Activated CD4-positive, CD25-positive, alpha-beta regulatory T cell treated with anti-CD3 and anti-CD28 coated beads, Interleukin-2, amount 50 U/mL, for 24 hours (primary cell): Measurements from ENCODE around the gene LTBP2.

Experiments used
- ATAC-seq, 2 donors: fragments of 150-1000 bp; cut with Tn5 transposase; one replicate each; pipeline ENCODE4 v1.10.0; 2021; ENCODE audit warnings: mild to moderate bottlenecking in 1 of 2, moderate library complexity in 1 of 2

The LTBP2 gene

GRCh38 chr14:74637178-74637550 lies 25.1 kb upstream of the LTBP2 start:
- ATAC-seq = no peak

DNA sequence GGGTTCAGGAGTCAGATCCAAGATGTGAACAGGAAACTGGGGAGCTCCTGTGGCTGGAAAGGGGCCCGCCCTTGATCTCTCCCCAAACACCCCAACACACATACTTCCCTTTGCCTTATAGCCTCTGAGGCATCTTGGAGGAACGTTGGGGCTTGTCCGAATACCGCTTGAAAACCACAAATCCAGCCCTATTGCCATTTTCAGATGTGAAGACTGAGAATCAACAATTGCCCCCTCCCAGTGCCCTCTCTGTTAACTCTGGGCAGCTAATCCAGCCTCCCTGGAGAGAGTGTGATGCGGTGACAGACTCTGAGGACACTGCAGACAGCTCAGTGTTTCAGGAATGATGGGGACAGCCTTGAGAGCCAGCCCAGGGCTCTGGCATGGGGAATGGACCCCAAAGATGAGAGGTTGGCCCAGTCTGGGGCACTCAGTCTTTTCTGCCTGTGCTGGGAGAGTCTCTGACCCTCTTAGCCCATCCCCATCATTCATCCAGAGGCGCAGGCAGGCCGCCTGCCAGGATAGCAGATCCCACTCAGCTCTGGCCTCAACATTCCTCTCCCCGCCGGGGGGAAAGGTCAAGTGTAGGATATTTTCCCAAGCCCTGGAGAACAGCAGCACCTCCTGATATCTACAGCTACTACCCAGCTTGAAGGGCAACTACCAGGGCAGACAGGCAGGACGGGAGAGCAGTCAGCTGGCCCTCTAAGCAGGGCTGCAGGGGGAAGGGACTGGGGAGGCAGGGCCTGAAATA lies 24.6 kb upstream of the LTBP2 start:
- no peak for ATAC-seq

DNA sequence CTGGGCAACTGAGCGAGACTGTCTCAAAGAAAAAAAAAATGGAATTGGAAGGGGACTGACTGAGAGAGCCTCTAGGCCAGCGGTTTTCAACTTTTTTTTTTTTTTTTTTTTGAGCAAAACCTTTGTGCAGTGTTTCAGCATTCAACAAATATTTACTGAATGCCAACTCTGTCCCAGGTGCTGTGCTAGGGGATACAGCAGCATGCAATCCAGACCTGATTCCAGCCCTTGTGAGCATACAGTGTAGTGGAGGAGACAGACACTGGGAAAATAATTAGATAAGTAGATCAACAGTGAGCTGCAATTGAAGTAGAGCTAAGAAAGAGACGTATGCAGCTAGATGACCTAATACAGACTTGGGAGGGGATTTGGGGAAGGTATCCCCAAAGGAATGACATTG lies 23.8 kb upstream of the LTBP2 start:
- no peak for ATAC-seq

DNA sequence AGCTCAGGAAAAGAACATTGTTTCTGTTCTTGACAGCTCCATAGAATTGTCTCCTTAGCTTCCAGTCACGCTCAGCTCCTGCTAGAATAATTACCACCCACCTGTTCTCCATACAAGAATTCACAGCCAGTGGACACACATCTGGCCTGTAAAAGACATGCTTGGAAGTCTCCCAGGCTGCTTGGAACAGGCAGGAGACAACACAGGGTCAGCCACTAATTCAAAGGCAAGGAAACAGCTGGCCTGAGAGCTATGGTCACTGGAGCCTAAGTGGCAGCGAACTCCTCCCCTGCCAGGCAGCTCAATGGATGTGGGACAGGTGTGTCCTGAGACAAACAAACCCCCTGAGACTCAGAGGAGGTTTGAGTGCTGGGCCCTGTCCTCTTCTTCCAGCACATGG lies 22.9 kb upstream of the LTBP2 start:
- no peak for ATAC-seq

DNA sequence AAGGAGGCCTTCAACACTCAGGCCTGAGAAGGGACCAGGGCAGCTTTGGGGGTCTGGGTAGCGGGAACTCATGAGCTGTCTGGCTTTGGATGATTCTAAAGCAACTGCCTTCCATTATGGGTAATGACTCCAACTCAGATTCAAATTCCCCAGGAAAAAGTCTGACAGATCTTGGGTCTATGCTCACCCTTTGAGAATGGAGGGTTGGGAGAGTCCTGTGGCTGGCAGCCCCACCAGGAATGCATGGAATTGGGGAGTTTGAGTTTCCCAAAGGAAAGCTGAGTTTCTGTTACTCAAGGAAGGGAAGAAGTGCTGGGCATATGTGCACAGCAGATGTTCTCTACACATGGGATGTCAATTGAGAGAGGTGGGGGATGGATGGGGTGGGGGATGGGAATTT lies 22.4 kb upstream of the LTBP2 start:
- no peak for ATAC-seq

DNA sequence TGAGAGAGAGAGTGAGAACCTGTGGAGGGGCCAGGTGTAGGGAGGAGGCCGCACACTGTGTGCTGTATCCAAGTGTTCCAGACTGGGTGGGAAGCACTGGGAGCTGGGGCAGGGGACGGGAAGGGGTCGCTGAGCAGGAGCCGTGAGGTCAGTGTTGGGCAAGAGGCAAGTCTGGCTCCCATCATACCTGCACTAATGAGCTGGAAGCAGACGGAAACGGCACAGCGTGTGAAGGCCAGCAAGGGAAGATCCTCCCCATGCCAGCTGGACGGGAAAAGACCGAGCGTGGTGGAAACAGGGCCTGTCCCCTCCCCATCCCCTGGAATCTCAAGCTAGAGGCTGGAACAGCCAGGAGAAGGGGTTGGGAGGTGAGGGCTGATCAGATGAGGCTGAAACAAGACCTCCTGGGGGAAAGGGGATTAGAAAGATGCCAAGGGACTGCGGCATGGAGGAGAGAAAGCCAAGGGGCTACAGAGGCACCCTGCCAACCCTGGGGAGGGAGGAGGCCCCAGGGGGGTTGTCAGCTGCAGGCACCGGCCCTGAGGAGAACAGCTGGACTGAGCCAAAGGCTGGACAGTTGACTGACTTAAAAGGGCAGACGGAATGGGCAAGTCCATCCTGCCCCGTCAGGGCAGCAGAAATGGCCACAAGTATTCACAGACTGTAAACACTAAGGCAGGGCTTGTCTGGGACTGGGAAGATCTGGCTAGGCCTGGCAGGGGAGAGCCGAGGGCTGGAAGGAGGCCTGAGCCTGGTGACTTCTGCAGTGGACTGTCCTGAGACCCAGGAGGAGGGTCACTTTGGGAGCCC lies 19.0 kb upstream of the LTBP2 start:
- ATAC-seq = no peak

DNA sequence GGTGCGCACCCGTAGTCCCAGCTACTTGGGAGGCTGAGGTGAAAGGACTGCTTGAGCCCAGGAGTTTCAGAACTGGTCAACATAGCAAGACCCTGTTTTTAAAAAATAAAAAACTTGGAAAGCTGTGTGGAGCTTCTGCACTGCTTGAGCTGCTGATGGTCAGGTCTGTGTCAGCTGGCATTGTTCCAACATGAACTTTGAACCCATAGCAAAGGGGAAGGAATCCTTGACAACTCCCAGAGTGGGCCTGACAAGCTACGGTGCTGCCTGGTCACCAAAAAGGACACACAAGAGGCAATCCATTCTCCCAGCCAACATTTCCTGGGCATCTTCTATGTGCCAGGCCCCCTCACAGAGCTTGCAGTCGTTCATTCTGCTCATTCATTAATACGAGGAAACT lies 16.4 kb upstream of the LTBP2 start:
- no peak for ATAC-seq

DNA sequence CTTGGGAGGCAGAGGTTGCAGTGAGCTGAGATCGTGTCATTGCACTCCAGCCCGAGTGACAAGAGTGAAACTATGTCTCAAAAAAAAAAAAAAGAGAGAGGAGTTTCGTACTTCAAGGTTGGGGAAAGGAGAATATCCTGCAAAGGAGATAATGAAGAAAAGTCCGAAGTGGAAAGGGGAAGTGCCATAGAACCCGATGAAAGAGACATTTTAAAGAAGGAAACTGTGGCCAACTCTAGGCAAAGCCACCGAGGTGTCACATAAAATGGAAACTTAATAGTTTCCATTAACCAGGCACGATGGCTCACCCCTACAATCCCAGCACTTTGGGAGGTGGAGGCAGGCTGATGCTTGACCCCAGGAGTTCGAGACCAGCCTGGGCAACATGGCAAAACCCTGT lies 15.0 kb upstream of the LTBP2 start:
- no peak for ATAC-seq

- no peak for ATAC-seq
These were observed 10.2 kb upstream of the LTBP2 start for GRCh38 chr14:74622257-74622656.

DNA sequence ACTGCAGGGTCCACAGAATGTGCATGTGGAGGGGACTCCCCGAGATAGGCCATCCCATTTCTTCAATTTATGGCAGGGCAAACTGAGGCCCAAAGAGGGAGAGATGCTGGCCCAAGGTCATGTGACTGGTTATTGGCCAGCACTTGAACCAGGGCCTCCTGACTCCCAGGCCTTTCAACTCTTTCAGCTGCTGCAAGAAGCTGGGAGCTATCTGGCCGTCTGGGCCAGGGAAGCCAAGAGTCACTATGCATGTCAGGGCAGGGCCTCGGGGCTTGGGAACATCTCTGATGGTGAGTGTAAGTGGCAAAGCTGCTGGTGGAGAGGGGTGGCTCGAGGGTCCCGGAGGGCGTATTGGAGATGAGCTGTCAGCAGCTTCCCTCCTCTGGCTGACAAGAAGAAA lies 9.5 kb upstream of the LTBP2 start:
- no peak for ATAC-seq

GRCh38 chr14:74620923-74621322 lies 8.9 kb upstream of the LTBP2 start:
- ATAC-seq = no peak

DNA sequence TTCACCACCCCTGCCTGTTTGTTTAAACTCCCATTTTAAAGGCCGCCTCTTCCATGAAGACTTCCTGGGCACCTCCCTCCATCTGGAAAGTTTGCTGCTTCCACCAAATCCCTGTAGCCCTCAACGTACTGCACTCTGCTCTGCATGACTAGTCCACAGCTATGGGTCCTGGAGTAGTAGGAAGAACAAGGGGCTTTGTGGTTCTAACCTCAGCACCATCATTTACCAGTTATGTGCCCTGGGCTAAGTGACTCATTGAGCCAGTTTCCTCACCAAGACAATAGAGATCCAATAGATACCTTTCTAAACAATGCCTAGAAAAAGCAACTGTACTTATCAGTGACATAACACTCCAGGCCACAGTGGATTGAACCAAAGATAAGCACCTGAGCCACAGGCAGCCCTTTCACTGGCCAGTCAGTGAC lies 8.5 kb upstream of the LTBP2 start:
- ATAC-seq = peak; percentile 51 to 68

GRCh38 chr14:74619672-74620131 lies 7.7 kb upstream of the LTBP2 start:
- no peak for ATAC-seq

GRCh38 chr14:74618078-74618952 lies 6.3 kb upstream of the LTBP2 start:
- peak; percentile 83 to 86 for ATAC-seq

- ATAC-seq = no peak
These were observed 5.1 kb upstream of the LTBP2 start for GRCh38 chr14:74616996-74617700.

DNA sequence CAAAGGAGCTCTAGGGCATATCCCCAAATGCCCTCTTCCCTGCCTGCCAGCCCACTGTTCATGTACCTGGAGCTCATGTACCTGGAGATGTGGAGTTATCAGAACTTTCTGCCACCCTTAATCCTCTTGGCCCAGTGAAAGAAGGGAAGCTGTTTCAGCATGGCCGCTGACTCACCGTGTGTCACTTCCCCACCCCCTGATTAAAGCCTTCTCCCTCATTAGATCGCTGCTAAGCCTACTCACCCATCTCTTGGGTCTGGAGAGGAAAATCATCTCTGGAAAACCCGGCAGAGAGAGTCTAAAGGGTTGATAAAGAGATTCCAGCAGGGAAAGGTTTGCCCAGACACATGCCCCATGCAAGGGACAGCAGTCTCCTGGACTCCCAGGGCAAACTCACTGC lies 4.5 kb upstream of the LTBP2 start:
- ATAC-seq = no peak

- ATAC-seq = no peak
These were observed 3.7 kb upstream of the LTBP2 start for GRCh38 chr14:74615735-74616134.

- no peak for ATAC-seq
These were observed 2.8 kb upstream of the LTBP2 start for GRCh38 chr14:74614508-74615495.

DNA sequence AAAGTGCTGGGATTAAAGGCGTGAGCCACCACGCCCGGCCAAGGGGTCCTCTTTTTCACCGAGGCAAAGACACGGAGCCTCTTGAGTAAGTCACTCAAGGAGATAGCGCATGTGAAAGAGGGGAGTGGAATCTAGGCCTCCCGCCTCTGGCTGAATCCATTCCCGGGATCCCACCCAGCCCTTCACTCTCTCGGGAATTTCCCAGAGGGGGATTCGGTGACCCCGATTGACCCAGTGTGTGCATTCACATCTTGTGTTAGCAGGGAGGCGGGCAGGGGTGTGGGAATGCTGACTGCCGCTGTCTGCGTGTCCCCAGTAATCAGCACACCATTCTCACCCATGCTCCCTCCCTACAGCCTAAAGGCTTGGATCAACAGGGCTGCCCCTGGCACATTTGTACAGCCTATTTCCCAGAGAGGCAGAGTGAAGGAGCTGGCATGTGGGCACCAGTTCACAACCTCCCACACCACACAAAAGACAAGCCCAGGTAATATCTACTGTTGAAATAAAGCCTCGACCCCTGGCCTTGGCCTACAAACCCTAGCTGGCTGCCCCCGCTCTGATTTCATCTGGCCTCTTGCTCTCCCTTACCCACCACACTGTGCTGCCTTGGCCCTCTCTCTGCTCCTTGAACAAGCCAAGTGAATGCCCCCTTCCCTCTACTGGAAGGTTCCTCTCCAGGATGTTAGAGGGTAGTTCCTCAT lies 1.3 kb upstream of the LTBP2 start:
- ATAC-seq = no peak

DNA sequence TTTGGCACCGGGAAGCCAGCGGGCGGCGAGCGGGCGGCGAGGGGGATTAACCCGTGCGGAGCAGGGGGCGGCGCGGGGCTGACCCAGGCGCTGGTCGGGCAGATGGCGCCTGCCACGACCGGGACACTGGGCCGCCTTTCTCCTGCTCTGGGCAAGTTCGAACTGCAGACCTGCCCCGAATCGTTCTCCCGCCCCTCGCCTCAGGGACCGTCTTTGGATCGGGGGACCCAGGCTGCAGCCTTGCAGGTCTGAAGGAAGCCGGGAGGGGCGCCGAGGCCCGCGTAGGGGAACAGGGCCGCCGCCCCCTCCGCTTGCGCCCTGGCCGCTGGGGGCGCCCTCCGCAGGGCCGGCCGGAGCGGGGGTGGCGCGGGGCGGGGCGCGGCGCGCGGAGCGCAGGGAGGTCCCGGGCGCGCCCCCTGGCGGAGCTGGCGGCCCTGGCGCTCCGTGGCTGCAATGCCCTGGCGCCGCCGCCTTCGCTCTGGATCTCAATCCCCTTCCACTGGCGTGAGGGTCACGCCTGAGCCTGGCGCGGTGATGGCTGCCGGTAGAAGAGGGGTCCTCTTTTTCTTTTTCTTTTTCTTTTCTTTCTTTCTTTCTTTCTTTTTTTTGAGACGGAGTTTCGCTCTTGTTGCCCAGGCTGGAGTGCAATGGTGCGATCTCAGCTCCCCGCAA lies 449 bp upstream of the LTBP2 start:
- ATAC-seq = peak; percentile 81 to 83
